ENCODE measurements around the gene MYPN. TPM values are rescaled to one million over a fixed set of nuclear protein-coding genes. Genes with fewer than 3 reads are reported as not detected.
A peak's percentile ranks its signal among the peaks of the same experiment; 100 is the strongest.

The MYPN gene
- total and polyA plus RNA-seq, 11 donors, result 33.4 to 240 (median 152) TPM

GRCh38 chr10:68211669-68212068 is 102.4 kb downstream of the MYPN start:
- Histone ChIP-seq H3K4me3 (no peak overlapping the region), H3K9me3 (no peaks in the 10 kb centered on the region), H3K36me3 (peaks cover 0 to 84% (median 20%) of the 10 kb centered on the region in 9 donors), H3K27me3 (no peaks in the 10 kb centered on the region), H3K4me1 (no peaks in the 10 kb centered on the region), H3K27ac (no peak overlapping the region)
- ATAC-seq, result peak in 1 of 4 donors; percentile 71
- WGBS, 4 donors, result 61 to 90% (median 73%) methylated on average over 1 of the region's 1 CpG
- no peak for TF ChIP-seq CTCF (IDR thresholded peaks at IDR 0.05)
- no peak for TF ChIP-seq POLR2A (IDR thresholded peaks at IDR 0.05)
- intact Hi-C loops (cut with DNase I), result loop anchor here in 8 of 10 donors (2.0 to 10.0 kb wide), 4 partner anchors 91 to 136 kb away; no protein-coding TSS in a partner anchor
- DNase-seq, result no peak

DNA sequence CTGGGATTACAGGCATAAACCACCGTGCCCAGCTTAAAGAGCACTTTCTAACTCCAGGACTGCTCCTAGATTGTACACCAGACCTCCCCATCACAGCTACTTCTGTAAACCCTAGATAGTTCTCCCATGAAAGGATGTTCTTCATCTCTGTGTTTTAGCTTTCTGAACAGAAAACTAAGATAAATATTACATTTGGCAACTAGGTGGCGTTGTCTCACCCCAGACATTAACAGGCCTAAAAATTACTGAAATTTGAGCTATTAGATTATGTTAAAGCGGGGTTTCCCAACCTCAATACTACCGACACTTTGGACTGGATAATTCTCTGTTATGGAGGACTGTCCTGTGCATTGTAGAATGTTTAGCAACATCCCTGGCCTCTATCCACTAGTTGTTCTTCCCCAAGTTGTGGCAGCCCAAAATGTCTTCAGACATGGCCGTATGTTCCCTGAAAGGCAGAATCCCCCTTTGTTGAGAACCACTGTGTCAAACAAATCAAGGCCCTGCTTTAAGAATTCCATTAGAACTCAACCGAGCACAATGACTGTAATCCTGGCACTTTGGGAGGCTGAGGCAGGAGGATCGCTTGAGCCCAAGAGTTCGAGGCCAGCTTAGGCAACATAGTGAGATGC is 103.5 kb downstream of the MYPN start:
- Histone ChIP-seq H3K9me3 (no peaks in the 10 kb centered on the region), H3K27ac (no peak overlapping the region), H3K4me1 (no peaks in the 10 kb centered on the region), H3K27me3 (no peaks in the 10 kb centered on the region), H3K36me3 (peaks cover 0 to 73% (median 20%) of the 10 kb centered on the region in 9 donors), H3K4me3 (no peak overlapping the region)
- no peak for ATAC-seq
- 63 to 67% (median 64%) methylated on average over 8 of the region's 8 CpGs for WGBS, 4 donors
- TF ChIP-seq POLR2A (IDR thresholded peaks at IDR 0.05), result no peak
- TF ChIP-seq CTCF (IDR thresholded peaks at IDR 0.05), result peak; percentile 34 to 64 (median 50)
- intact Hi-C loops (cut with DNase I), result loop anchor here in 8 of 10 donors (2.0 to 10.0 kb wide), 4 partner anchors 89 to 134 kb away; no protein-coding TSS in a partner anchor
- no peak for DNase-seq

DNA sequence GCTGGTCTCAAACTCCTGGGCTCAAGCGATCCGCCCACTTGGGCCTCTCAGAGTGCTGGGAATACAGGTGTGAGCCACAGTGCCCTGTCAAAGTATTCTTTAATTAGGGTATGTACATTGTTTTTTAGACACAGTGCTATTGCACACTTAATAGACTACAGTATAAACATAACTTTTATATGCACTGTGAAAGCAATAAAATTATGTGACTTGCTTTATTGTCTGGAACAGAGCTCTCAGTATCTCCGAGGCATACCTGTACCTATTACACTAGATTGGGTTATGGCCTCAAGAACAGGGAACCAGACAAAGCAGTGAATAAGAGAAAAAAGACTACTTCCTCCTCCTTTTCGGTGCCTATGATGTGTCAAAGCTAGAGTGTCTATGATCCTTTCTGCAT is 109.5 kb downstream of the MYPN start:
- Histone ChIP-seq H3K4me3 (no peak overlapping the region), H3K27me3 (no peaks in the 10 kb centered on the region), H3K36me3 (peaks cover 0 to 31% (median 0%) of the 10 kb centered on the region in 9 donors), H3K27ac (no peak overlapping the region), H3K4me1 (no peaks in the 10 kb centered on the region), H3K9me3 (no peaks in the 10 kb centered on the region)
- TF ChIP-seq CTCF (IDR thresholded peaks at IDR 0.05) (no peak), POLR2A (IDR thresholded peaks at IDR 0.05) (no peak)
- DNase-seq (no peak), ATAC-seq (no peak)
- intact Hi-C loops (cut with DNase I), result loop anchor here in 3 of 10 donors (5.0 to 10.0 kb wide), 2 partner anchors 84 to 86 kb away; no protein-coding TSS in a partner anchor
- WGBS, 4 donors, result 79 to 89% (median 88%) methylated on average over 4 of the region's 4 CpGs

DNA sequence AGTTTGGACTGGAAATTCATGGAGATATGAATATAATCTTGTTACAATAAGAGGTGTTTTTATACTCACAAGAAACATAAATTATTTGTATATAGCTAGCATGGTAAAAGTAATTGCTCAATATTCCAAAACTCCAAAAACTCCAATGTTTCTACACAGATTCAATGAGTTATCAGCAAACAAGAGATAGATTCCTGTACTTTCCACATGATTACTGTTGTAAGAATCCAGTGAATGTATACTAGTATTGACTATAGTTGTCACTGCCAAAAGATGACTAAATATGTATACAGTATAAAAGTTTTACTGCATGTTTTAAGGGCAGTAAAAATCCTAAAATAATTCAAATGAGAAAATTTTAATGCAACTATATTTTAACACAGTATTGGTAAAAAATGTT is 111.9 kb downstream of the MYPN start:
- ATAC-seq, result no peak
- Histone ChIP-seq H3K27me3 (no peaks in the 10 kb centered on the region), H3K27ac (no peak overlapping the region), H3K4me3 (no peak overlapping the region), H3K36me3 (peaks cover 0 to 10% (median 0%) of the 10 kb centered on the region in 9 donors), H3K4me1 (no peaks in the 10 kb centered on the region), H3K9me3 (no peaks in the 10 kb centered on the region)
- no peak for DNase-seq
- intact Hi-C loops (cut with DNase I), result no loop called here
- no peak for TF ChIP-seq CTCF (IDR thresholded peaks at IDR 0.05)
- no peak for TF ChIP-seq POLR2A (IDR thresholded peaks at IDR 0.05)
